ENCODE measurements around the gene TBL1X.

- TF ChIP-seq CTCF (IDR thresholded peaks at IDR 0.05) = no peak
- TF ChIP-seq POLR2AphosphoS5 (IDR thresholded peaks at IDR 0.05) = no peak
- TF ChIP-seq POLR2A (IDR thresholded peaks at IDR 0.05) = no peak
Measured at GRCh38 chrX:9489234-9489633, 24.4 kb downstream of the TBL1X start.

Measured in breast epithelium (tissue), 3 donors.